Erythroblast (primary cell): ENCODE data around the gene DGKB.

Source experiments
- GATA1 ChIP-seq: IDR thresholded peaks from 2 replicates; pipeline ENCODE4 v1.6.1; 2011; ENCODE audit warnings: low read depth, mild to moderate bottlenecking, control low read depth, low read length, moderate library complexity
- POLR2A ChIP-seq: IDR thresholded peaks from 2 replicates; pipeline ENCODE4 v1.6.1; 2011; ENCODE audit warnings: mild to moderate bottlenecking, low read length

DNA sequence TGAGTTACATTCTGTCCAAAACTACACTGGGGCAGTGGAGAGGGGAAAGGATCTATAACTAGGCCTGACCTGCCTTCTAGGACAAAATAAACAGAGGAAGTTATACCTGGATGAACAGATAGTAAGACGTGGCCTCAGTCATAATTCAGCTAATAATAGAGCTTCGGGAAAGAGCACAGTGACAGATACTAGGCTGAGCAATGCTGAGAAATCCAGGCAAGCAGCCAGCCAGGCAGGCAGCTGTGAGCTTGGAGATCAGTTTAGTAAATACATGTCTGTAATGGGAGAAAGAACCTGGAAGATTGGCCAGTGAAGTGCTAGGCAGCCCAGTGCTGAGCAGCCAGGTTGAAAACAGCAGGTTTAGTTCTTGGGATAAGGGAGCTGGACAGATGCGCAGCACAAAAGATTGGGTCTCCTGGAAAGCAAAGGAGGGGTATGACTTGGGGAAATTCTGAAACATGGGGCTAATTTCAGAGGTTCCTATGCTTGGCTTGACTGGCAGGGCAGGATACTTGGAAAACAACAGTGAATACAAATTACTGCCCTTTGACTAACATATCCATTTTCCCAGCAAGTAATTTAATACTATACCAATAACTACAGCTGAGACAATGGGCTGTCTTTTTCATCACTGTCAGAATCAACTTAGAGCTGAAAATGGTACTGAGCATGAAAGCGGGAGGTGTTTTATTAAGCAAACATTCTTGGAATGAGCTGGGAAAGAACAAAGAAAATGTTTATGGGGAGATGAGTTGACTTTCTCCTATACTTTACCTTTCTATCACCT is 140.8 kb downstream of the DGKB start:
- TF ChIP-seq POLR2A (no peak), GATA1 (no peak)
